ENCODE data around the gene PPP2R5E.

PPP2R5E gene

GRCh38 chr14:63475761-63476160, 67.4 kb downstream of the PPP2R5E start:
- TF ChIP-seq REST (IDR thresholded peaks at IDR 0.05; ENCODE audit: insufficient read depth in 1 of 2, low read depth in 2 of 2, low read length in 2 of 2) (no peak), FOXP2 (optimal IDR thresholded peaks at IDR 0.05; ENCODE audit: borderline replicate concordance, extremely low read depth, extremely low read length, insufficient read depth) (no peak), TAF1 (IDR thresholded peaks at IDR 0.05; ENCODE audit: borderline replicate concordance, insufficient read depth, low read length) (no peak), SIN3A (IDR thresholded peaks at IDR 0.05; ENCODE audit: borderline replicate concordance, insufficient read depth, low read length) (no peak), POLR2AphosphoS5 (IDR thresholded peaks at IDR 0.05; ENCODE audit: low read depth, low read length) (no peak)

DNA sequence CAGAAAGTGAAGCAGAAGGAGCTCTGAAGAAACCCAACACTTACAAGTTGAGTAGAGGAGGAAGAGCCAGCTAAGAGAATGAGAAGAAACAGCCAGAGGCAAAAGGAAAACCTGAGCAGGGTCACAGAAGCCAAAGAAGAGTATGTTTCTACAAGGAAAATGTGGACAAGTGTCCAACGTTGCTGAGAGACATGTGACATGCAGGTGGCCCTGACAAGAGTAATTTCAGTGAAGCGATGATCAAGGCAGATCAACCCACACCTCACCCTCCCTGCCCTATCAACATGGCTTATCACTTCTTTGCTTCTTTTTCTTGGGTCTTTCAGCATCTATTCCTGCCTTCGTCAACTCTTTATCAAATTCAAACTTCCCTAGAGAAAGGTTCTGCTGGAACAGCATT, 68.3 kb downstream of the PPP2R5E start:
- no peak for TF ChIP-seq FOXP2 (optimal IDR thresholded peaks at IDR 0.05; ENCODE audit: borderline replicate concordance, extremely low read depth, extremely low read length, insufficient read depth)

GRCh38 chr14:63474111-63474510, 69.1 kb downstream of the PPP2R5E start:
- TF ChIP-seq POLR2AphosphoS5 (IDR thresholded peaks at IDR 0.05; ENCODE audit: low read depth, low read length): no peak
- no peak for TF ChIP-seq TAF1 (IDR thresholded peaks at IDR 0.05; ENCODE audit: borderline replicate concordance, insufficient read depth, low read length)
- no peak for TF ChIP-seq REST (IDR thresholded peaks at IDR 0.05; ENCODE audit: insufficient read depth in 1 of 2, low read depth in 2 of 2, low read length in 2 of 2)
- TF ChIP-seq FOXP2 (optimal IDR thresholded peaks at IDR 0.05; ENCODE audit: borderline replicate concordance, extremely low read depth, extremely low read length, insufficient read depth): no peak
- no peak for TF ChIP-seq SIN3A (IDR thresholded peaks at IDR 0.05; ENCODE audit: borderline replicate concordance, insufficient read depth, low read length)

- TF ChIP-seq REST (IDR thresholded peaks at IDR 0.05; ENCODE audit: insufficient read depth in 1 of 2, low read depth in 2 of 2, low read length in 2 of 2) (no peak), TAF1 (IDR thresholded peaks at IDR 0.05; ENCODE audit: borderline replicate concordance, insufficient read depth, low read length) (no peak), FOXP2 (optimal IDR thresholded peaks at IDR 0.05; ENCODE audit: borderline replicate concordance, extremely low read depth, extremely low read length, insufficient read depth) (no peak), POLR2AphosphoS5 (IDR thresholded peaks at IDR 0.05; ENCODE audit: low read depth, low read length) (no peak), SIN3A (IDR thresholded peaks at IDR 0.05; ENCODE audit: borderline replicate concordance, insufficient read depth, low read length) (no peak)
Observed at GRCh38 chr14:63472986-63473788, 70.0 kb downstream of the PPP2R5E start.

GRCh38 chr14:63470962-63471793, 72.0 kb downstream of the PPP2R5E start:
- no peak for TF ChIP-seq REST (IDR thresholded peaks at IDR 0.05; ENCODE audit: insufficient read depth in 1 of 2, low read depth in 2 of 2, low read length in 2 of 2)
- TF ChIP-seq SIN3A (IDR thresholded peaks at IDR 0.05; ENCODE audit: borderline replicate concordance, insufficient read depth, low read length): no peak
- TF ChIP-seq FOXP2 (optimal IDR thresholded peaks at IDR 0.05; ENCODE audit: borderline replicate concordance, extremely low read depth, extremely low read length, insufficient read depth): no peak
- TF ChIP-seq POLR2AphosphoS5 (IDR thresholded peaks at IDR 0.05; ENCODE audit: low read depth, low read length): no peak
- no peak for TF ChIP-seq TAF1 (IDR thresholded peaks at IDR 0.05; ENCODE audit: borderline replicate concordance, insufficient read depth, low read length)
